ENCODE results near the gene PNMA6E.

DNA sequence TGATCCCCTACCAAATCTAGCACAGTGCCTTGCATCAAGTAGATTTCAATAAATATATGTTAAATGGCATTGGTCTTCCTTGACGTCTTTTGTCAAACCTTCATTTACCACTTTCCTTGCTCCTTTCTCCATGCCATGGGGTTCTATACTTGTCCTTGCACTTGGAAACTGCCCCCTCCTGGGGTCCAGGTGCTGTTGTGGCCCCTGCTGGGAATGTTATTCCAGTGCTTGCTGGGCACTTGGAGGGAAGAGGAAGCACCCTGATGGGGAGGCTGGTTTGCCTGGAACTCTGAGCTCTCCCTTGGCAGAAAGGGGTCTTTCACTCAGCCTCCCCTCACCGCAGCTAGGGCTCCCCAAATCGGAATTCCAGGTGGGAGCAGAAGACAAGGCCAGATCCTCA, 48.3 kb downstream of the PNMA6E start:
- TF ChIP-seq FOXK2 (IDR thresholded peaks at IDR 0.05) (no peak), L3MBTL2 (conservative IDR thresholded peaks at IDR 0.05) (no peak), TARDBP (IDR thresholded peaks at IDR 0.05) (no peak), ELF4 (IDR thresholded peaks at IDR 0.05) (no peak), PKNOX1 (IDR thresholded peaks at IDR 0.05) (no peak), ZNF384 (IDR thresholded peaks at IDR 0.05) (no peak), SP1 (IDR thresholded peaks at IDR 0.05) (no peak), SUZ12 (IDR thresholded peaks at IDR 0.05) (no peak), FOXM1 (IDR thresholded peaks at IDR 0.05; ENCODE audit: borderline replicate concordance) (no peak), HDGF (IDR thresholded peaks at IDR 0.05; ENCODE audit: borderline replicate concordance) (no peak), FOXA1 (IDR thresholded peaks at IDR 0.05) (no peak), BHLHE40 (IDR thresholded peaks at IDR 0.05; ENCODE audit: borderline replicate concordance) (no peak), CTBP1 (IDR thresholded peaks at IDR 0.05; ENCODE audit: borderline replicate concordance) (no peak), ARNT (IDR thresholded peaks at IDR 0.05) (no peak)
